Measurements from ENCODE around the gene TMEM38A.

GRCh38 chr19:16659832-16660708 lies 869 bp upstream of the TMEM38A start, which contains the start of gene SMIM7:
- TF ChIP-seq POU6F1 (CRISPR knock-in tag; IDR thresholded peaks at IDR 0.05; ENCODE audit: borderline replicate concordance, low read depth) (no peak), ZFP3 (CRISPR knock-in tag; IDR thresholded peaks at IDR 0.05) (no peak), PPARA (CRISPR knock-in tag; IDR thresholded peaks at IDR 0.05; ENCODE audit: borderline replicate concordance) (no peak), ISL1 (CRISPR knock-in tag; IDR thresholded peaks at IDR 0.05) (no peak), PATZ1 (CRISPR knock-in tag; IDR thresholded peaks at IDR 0.05; ENCODE audit: borderline replicate concordance) (no peak), ARNTL (CRISPR knock-in tag; IDR thresholded peaks at IDR 0.05; ENCODE audit: borderline replicate concordance, low read depth) (no peak), ZNF8 (CRISPR knock-in tag; IDR thresholded peaks at IDR 0.05) (no peak)
